Effector CD4-positive, alpha-beta T cell (primary cell): ENCODE results near the gene GAB2.
"Not testable (repeated sequence)": the region's sequence is repeated elsewhere in the genome, so short reads cannot be mapped to it uniquely, and the experiment has no call there.

ENCODE experiments used
- DNase-seq: peaks from one replicate; pipeline ENCODE4 v3.0.0-alpha.2; 2020
- total RNA-seq: gene quantifications from one replicate; lab custom pipeline; 2026; lab: John Stamatoyannopoulos, UW

GAB2 gene
- total RNA-seq = 15.6 reads per million, percentile 41 among the genes with 10 or more reads in this experiment

GRCh38 chr11:78417175-78417887 lies at the start of gene GAB2:
Gene GAB2, minus strand, starts transcription at chr11:78417820. Its CDS starts 100 bp downstream, at chr11:78417720.
- peak; percentile 21 for DNase-seq

- DNase-seq = no peak
Measured at GRCh38 chr11:78467370-78467769, 49.8 kb upstream of the GAB2 start.

GRCh38 chr11:78465169-78465942 lies 47.7 kb upstream of the GAB2 start:
- no peak for DNase-seq

GRCh38 chr11:78464787-78465168 lies 47.2 kb upstream of the GAB2 start:
- not testable (repeated sequence) for DNase-seq

GRCh38 chr11:78460471-78460870 lies 42.9 kb upstream of the GAB2 start:
- no peak for DNase-seq

GRCh38 chr11:78459738-78460137 lies 42.1 kb upstream of the GAB2 start:
- DNase-seq = no peak

GRCh38 chr11:78457448-78457847 lies 39.8 kb upstream of the GAB2 start:
- DNase-seq = no peak

- DNase-seq = no peak
Measured at GRCh38 chr11:78453140-78453935, 35.7 kb upstream of the GAB2 start.

- DNase-seq = no peak
Measured at GRCh38 chr11:78451371-78452150, 33.9 kb upstream of the GAB2 start.

- DNase-seq = no peak
Measured at GRCh38 chr11:78450866-78451265, 33.2 kb upstream of the GAB2 start.

GRCh38 chr11:78449866-78450265 lies 32.2 kb upstream of the GAB2 start:
- no peak for DNase-seq

- no peak for DNase-seq
Measured at GRCh38 chr11:78446210-78446609, 28.6 kb upstream of the GAB2 start.

GRCh38 chr11:78444726-78445125 lies 27.1 kb upstream of the GAB2 start:
- no peak for DNase-seq

- no peak for DNase-seq
Measured at GRCh38 chr11:78441956-78442355, 24.3 kb upstream of the GAB2 start.

GRCh38 chr11:78438298-78438975 lies 20.8 kb upstream of the GAB2 start:
- DNase-seq = no peak

GRCh38 chr11:78432956-78433355 lies 15.3 kb upstream of the GAB2 start:
- no peak for DNase-seq

- DNase-seq = no peak
Measured at GRCh38 chr11:78432058-78432515, 14.5 kb upstream of the GAB2 start.

- no peak for DNase-seq
Measured at GRCh38 chr11:78429660-78430059, 12.0 kb upstream of the GAB2 start.

GRCh38 chr11:78429209-78429608 lies 11.6 kb upstream of the GAB2 start:
- DNase-seq = no peak

GRCh38 chr11:78428773-78429172 lies 11.2 kb upstream of the GAB2 start:
- DNase-seq = no peak

GRCh38 chr11:78428266-78428636 lies 10.6 kb upstream of the GAB2 start:
- no peak for DNase-seq
